Karpas-422 (cell line): ENCODE results near the gene PIP4K2C. TPM values are rescaled to one million over a fixed set of nuclear protein-coding genes. Genes with fewer than 3 reads are reported as not detected.

Experiments used
- DNase-seq: peaks from one replicate; pipeline ENCODE4 v3.0.0-alpha.2; 2015
- H2AFZ ChIP-seq: fragments of 200-600 bp; sonication (generic); 2 replicates; pipeline ENCODE4 v1.6.1; 2014; ENCODE audit warnings: antibody characterized with exemption, low read length, mixed read lengths
- H3K27ac ChIP-seq: fragments of 200-600 bp; sonication (generic); 2 replicates; pipeline ENCODE4 v1.5.1; 2014; ENCODE audit warnings: mild to moderate bottlenecking, low read length, moderate library complexity
- H3K27me3 ChIP-seq: fragments of 200-600 bp; sonication (generic); 2 replicates; pipeline ENCODE4 v1.6.1; 2014; ENCODE audit warnings: low read length, mixed read lengths
- H3K36me3 ChIP-seq: fragments of 200-600 bp; sonication (generic); 2 replicates; pipeline ENCODE4 v1.6.1; 2014; ENCODE audit warnings: low read length, mixed read lengths; ENCODE audit not compliant: insufficient read depth
- H3K4me1 ChIP-seq: fragments of 200-600 bp; sonication (generic); 2 replicates; pipeline ENCODE4 v1.6.1; 2014; ENCODE audit warnings: mild to moderate bottlenecking, low read length, mixed read lengths
- H3K4me2 ChIP-seq: fragments of 200-600 bp; sonication (generic); 2 replicates; pipeline ENCODE4 v1.6.1; 2014; ENCODE audit warnings: low read length, low read depth, mild to moderate bottlenecking; ENCODE audit not compliant: poor library complexity, severe bottlenecking
- H3K4me3 ChIP-seq: fragments of 200-600 bp; sonication (generic); 2 replicates; pipeline ENCODE4 v1.5.1; 2014; ENCODE audit warnings: mild to moderate bottlenecking, antibody characterized with exemption, low read length, mixed read lengths
- H3K79me2 ChIP-seq: fragments of 200-600 bp; sonication (generic); 2 replicates; pipeline ENCODE4 v1.6.1; 2014; ENCODE audit warnings: mild to moderate bottlenecking, low read length, mixed read lengths
- H3K9ac ChIP-seq: fragments of 200-600 bp; sonication (generic); 2 replicates; pipeline ENCODE4 v1.6.0; 2014; ENCODE audit warnings: low read length
- H3K9me2 ChIP-seq: fragments of 200-600 bp; sonication (generic), shearing (Covaris generic); replicated peaks from 2 replicates; pipeline ENCODE4 v1.6.0; 2014; ENCODE audit warnings: mild to moderate bottlenecking, low read length, moderate library complexity; ENCODE audit not compliant: insufficient read depth
- H3K9me3 ChIP-seq: fragments of 300-700, 200-600 bp; sonication (generic); 2 replicates; pipeline ENCODE4 v1.6.1; 2014; ENCODE audit warnings: low read length, mixed read lengths
- H4K20me1 ChIP-seq: fragments of 200-600 bp; sonication (generic); 2 replicates; pipeline ENCODE4 v1.6.1; 2014; ENCODE audit warnings: mild to moderate bottlenecking, antibody characterized with exemption, low read length, low read depth; ENCODE audit not compliant: insufficient read depth
- total RNA-seq: library from RNA; depleted of rRNA; stranded (reverse); fragments of >200 nt; shearing (Covaris generic); gene quantifications from 2 replicates; pipeline ENCODE4 v1.2.3, GENCODE V29; 2014; ENCODE audit warnings: low replicate concordance

PIP4K2C gene
- total RNA-seq, 1 experiment from 2014 or later = 23.9 TPM

- DNase-seq = no peak
- Histone ChIP-seq H3K9me3 (no peaks in the 10 kb centered on the region), H3K9me2 (no peaks in the 10 kb centered on the region), H3K27me3 (no peaks in the 10 kb centered on the region), H3K27ac (peak overlapping the region; percentile 65), H3K36me3 (no peaks in the 10 kb centered on the region; the same call in 1 of the 2 replicates), H3K9ac (no peak overlapping the region; the same call in 1 of the 2 replicates), H3K4me2 (peak overlapping the region; percentile 97), H3K79me2 (peaks cover 72% of the 10 kb centered on the region), H2AFZ (peak overlapping the region; percentile 44; the same call in 1 of the 2 replicates), H3K4me3 (no peak overlapping the region), H3K4me1 (peaks cover 80% of the 10 kb centered on the region), H4K20me1 (peaks cover 4% of the 10 kb centered on the region; the same call in 1 of the 2 replicates)
Observed at GRCh38 chr12:57548488-57548887, 42.5 kb upstream of the PIP4K2C start.

- peak overlapping the region; percentile 90 for H3K4me3 ChIP-seq
- H2AFZ ChIP-seq = peak overlapping the region; percentile 44; the same call in 1 of the 2 replicates
Observed at GRCh38 chr12:57549203-57549908, 41.6 kb upstream of the PIP4K2C start.

GRCh38 chr12:57549909-57550640 lies 40.9 kb upstream of the PIP4K2C start, which contains the start of gene KIF5A:
TSS of gene KIF5A (plus strand) at chr12:57550044. CDS start at chr12:57550272, 228 bp downstream.
- Histone ChIP-seq H3K27me3 (no peaks in the 10 kb centered on the region), H3K4me1 (peaks cover 84% of the 10 kb centered on the region), H3K9me2 (no peaks in the 10 kb centered on the region), H3K27ac (peak within 1 kb of the TSS; percentile 96), H3K9ac (peak within 1 kb of the TSS; percentile 85), H4K20me1 (peaks cover 4% of the 10 kb centered on the region; the same call in 1 of the 2 replicates), H3K4me2 (peak within 1 kb of the TSS; percentile 97), H3K79me2 (peaks cover 76% of the 10 kb centered on the region), H3K4me3 (peak within 1 kb of the TSS; percentile 90), H3K9me3 (no peaks in the 10 kb centered on the region), H2AFZ (peak within 1 kb of the TSS; percentile 44; the same call in 1 of the 2 replicates), H3K36me3 (peaks cover 4% of the 10 kb centered on the region; the same call in 1 of the 2 replicates)
- DNase-seq = peak; percentile 91

More at GRCh38 chr12:57549203-57549908, 41.6 kb upstream of the PIP4K2C start:
- no peaks in the 10 kb centered on the region for H3K9me3 ChIP-seq
- peak overlapping the region; percentile 85 for H3K9ac ChIP-seq
- H3K9me2 ChIP-seq = no peaks in the 10 kb centered on the region
- H3K4me2 ChIP-seq = peak overlapping the region; percentile 97
- peaks cover 82% of the 10 kb centered on the region for H3K4me1 ChIP-seq
- no peaks in the 10 kb centered on the region for H3K36me3 ChIP-seq
- no peak for DNase-seq
- H3K27ac ChIP-seq = peak overlapping the region; percentile 65
- peaks cover 4% of the 10 kb centered on the region; the same call in 1 of the 2 replicates for H4K20me1 ChIP-seq
- peaks cover 74% of the 10 kb centered on the region for H3K79me2 ChIP-seq
- H3K27me3 ChIP-seq = no peaks in the 10 kb centered on the region

- Histone ChIP-seq H3K36me3 (peaks cover 5% of the 10 kb centered on the region; the same call in 1 of the 2 replicates), H3K4me3 (peak overlapping the region; percentile 90), H3K9me3 (no peaks in the 10 kb centered on the region), H3K9me2 (no peaks in the 10 kb centered on the region), H3K4me2 (peak overlapping the region; percentile 97), H3K9ac (peak overlapping the region; percentile 85), H4K20me1 (peaks cover 4% of the 10 kb centered on the region; the same call in 1 of the 2 replicates), H3K4me1 (peaks cover 76% of the 10 kb centered on the region), H2AFZ (no peak overlapping the region), H3K27me3 (no peaks in the 10 kb centered on the region), H3K27ac (peak overlapping the region; percentile 96), H3K79me2 (peaks cover 71% of the 10 kb centered on the region)
- DNase-seq = peak; percentile 58
Observed at GRCh38 chr12:57550641-57551549, 40.1 kb upstream of the PIP4K2C start.

- H3K4me3 ChIP-seq = peak overlapping the region; percentile 90
Observed at GRCh38 chr12:57551637-57552305, 39.2 kb upstream of the PIP4K2C start.

GRCh38 chr12:57552306-57552651 lies 38.7 kb upstream of the PIP4K2C start:
- H3K36me3 ChIP-seq = peaks cover 13% of the 10 kb centered on the region
- peak overlapping the region; percentile 85 for H3K9ac ChIP-seq
- no peaks in the 10 kb centered on the region for H3K9me2 ChIP-seq
- peak overlapping the region; percentile 97 for H3K4me2 ChIP-seq
- H3K27ac ChIP-seq = peak overlapping the region; percentile 96
- DNase-seq = peak; percentile 51
- peak overlapping the region; percentile 90 for H3K4me3 ChIP-seq
- no peaks in the 10 kb centered on the region for H3K9me3 ChIP-seq
- H3K79me2 ChIP-seq = peaks cover 71% of the 10 kb centered on the region
- H3K4me1 ChIP-seq = peaks cover 71% of the 10 kb centered on the region
- no peaks in the 10 kb centered on the region for H3K27me3 ChIP-seq
- no peak overlapping the region for H2AFZ ChIP-seq
- H4K20me1 ChIP-seq = no peaks in the 10 kb centered on the region

More at GRCh38 chr12:57551637-57552305, 39.2 kb upstream of the PIP4K2C start:
- Histone ChIP-seq H3K36me3 (peaks cover 10% of the 10 kb centered on the region), H3K9me3 (no peaks in the 10 kb centered on the region), H3K4me2 (peak overlapping the region; percentile 97), H2AFZ (no peak overlapping the region), H3K4me1 (peaks cover 72% of the 10 kb centered on the region), H3K79me2 (peaks cover 69% of the 10 kb centered on the region), H4K20me1 (no peaks in the 10 kb centered on the region), H3K9me2 (no peaks in the 10 kb centered on the region), H3K9ac (peak overlapping the region; percentile 85), H3K27me3 (no peaks in the 10 kb centered on the region), H3K27ac (peak overlapping the region; percentile 96)
- peak; percentile 54 for DNase-seq

GRCh38 chr12:57552835-57553313 lies 38.1 kb upstream of the PIP4K2C start:
- no peak overlapping the region for H2AFZ ChIP-seq
- H3K9ac ChIP-seq = peak overlapping the region; percentile 85
- H3K36me3 ChIP-seq = peaks cover 13% of the 10 kb centered on the region
- peaks cover 65% of the 10 kb centered on the region for H3K4me1 ChIP-seq
- H3K9me2 ChIP-seq = no peaks in the 10 kb centered on the region
- H4K20me1 ChIP-seq = no peaks in the 10 kb centered on the region
- H3K27ac ChIP-seq = peak overlapping the region; percentile 96
- H3K4me3 ChIP-seq = peak overlapping the region; percentile 90
- peaks cover 75% of the 10 kb centered on the region for H3K79me2 ChIP-seq
- DNase-seq = peak; percentile 55
- H3K27me3 ChIP-seq = no peaks in the 10 kb centered on the region
- no peaks in the 10 kb centered on the region for H3K9me3 ChIP-seq
- H3K4me2 ChIP-seq = peak overlapping the region; percentile 97
